MV-4-11 (cell line): ENCODE results near the gene EHD1.

Source experiments
- DNase-seq: peaks from one replicate; lab custom pipeline; 2025; lab: John Stamatoyannopoulos, UW

EHD1 gene

DNA sequence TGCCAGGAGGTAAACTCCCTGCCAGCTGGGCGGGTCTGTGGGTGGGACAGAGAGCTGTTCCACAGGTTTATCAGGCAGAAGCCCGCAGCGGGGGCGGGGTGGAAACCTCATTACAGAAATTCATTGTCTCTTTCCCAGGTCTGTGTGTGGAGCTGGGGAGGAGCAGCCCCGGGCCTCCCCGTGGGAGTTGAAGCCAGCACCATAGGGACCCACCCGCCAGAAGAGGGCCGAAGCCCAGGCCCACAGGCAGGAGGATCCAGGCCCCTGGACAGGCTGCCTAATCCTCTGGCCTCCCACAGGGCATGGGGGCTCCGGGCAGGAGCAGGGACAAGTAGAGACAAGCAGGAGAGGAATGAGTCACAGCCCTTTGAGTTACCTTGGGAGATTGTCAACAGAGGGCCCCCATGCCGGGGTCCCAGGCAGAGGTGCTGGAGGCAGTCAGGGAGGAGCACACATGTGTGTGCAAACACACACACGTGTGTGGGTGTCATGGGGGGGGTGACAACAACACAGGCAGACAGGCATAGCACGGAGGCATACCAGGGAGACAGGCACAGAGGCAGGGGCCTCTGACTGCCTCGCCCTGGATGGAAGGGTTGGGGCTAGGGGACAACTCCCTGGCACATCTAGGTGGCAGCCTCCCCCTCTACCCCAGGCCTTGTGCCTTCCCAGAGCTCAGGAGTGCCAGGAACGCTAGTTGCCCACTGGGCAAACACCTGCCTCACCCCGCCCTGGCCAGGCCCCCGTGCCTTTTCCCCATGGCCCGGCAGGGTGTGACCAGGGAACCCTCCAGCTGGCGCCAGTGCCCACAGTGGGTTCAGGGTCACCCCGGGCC, 35.4 kb downstream of the EHD1 start:
- DNase-seq, result no peak

DNA sequence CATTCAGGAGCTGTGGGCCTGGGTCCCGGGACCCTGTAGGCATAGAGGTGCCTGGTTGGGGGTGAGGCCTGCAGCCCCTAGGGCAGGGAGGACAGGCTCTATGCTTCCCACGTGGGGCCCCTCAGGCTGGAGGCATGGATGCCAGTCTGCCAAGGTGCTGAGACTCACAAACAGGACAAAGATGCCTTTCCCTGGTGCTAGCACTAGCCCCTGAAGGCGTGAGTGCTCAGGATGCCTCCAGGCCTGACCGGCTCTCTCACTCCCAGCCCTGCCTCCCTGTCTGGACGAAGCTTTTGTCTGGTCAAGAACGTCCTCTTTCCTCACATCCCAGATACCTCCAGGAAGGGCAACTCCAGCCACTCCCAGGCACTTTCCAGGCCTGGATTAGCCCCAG, 36.1 kb downstream of the EHD1 start:
- DNase-seq, result no peak

DNA sequence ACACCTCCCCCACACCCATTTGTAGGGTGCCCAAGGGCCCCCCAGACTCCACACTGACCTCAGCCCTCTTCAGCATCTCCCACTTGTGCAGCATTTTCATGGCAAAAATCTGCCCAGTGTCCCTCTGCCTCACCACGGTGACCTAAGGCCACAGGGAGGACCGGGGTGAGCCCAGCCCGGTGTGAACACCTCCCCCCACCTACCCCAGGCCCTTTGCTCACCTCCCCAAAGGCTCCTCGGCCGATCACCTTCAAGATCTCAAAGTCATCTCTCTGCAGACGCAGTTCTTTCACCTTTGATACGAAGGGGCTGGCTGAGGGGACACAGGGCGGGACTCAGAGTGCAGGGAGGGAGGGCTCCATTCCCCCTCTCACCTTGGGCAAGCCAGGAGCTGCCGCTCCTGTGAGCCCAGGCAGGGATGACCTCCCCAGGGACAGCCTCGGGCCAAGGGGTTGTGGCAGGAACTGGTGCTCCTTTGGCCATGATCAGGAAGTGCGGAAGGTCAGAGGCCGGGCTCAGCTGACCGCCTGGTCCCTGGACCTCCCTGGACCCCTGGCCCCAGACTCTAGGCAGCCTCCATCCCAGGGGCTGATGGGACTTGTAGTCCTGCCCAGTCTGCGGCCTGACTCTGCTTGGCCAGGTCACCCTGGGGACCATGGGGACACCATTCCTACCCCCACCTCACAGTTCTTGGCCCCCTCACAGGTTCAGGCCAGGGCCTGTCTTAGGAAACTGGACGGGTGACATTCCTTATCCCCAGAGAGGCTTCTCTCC, 36.6 kb downstream of the EHD1 start:
- DNase-seq, result no peak

GRCh38 chr11:64839887-64840782, 38.3 kb downstream of the EHD1 start:
- no peak for DNase-seq

GRCh38 chr11:64839335-64839734, 39.1 kb downstream of the EHD1 start:
- no peak for DNase-seq

DNA sequence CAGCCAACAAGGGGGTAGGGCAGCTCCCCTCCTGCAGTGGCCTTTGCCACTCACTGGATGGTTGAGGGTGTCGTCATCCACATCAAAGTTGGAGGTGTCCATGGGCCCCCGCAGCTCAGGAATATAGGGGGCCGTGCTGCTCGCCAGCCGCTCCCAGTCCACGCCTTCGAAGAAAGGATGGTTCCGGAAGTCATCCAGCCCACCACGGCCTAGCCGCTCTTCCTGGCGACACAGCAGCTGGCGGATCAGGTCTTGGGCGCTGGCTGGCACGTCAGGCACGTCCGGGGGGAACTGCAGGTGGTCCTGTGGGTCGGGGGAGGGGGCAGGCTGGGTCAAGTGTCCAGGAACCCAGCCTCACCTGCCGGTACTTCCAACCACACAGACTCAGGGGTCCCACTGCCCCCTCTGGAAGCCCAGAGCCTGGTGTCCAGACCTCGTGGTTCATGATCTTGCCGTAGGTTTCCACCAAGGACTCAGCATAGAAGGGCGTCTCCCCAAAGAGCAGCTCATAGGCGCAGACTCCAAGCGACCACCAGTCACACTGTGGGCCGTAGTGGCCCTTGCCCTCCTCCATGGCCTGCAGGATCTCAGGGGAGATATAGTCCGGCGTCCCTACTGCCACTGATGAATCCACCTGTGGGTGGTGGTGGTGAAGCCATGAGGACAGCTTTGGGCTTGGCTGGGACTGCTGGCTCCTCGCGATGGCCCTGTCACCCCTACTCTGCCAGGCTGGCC, 39.7 kb downstream of the EHD1 start:
- no peak for DNase-seq

DNA sequence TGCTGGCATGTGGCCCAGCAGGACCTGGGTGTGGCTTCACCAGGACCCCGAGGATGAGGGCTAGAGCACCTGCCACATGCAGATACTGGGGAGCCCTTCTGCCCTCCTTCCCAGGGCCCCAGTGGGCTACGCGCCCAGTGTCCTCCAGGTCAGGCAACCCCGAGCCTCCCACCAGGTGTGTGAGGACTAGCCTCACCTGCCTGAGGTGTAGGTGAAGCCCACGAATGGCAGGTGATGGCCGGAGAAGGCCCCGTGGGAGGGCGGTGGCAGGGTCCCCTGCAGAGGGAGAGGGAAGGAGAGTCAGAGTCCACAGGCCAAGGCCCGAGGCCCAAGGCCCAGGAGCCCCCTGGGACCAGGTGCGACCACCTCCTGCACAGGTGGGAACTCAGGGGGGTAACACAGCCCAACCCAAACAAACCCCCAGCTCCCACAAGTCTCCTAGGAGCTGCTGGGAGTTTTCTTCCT, 40.5 kb downstream of the EHD1 start:
- DNase-seq, result no peak

GRCh38 chr11:64836448-64837072, 41.9 kb downstream of the EHD1 start:
- no peak for DNase-seq

GRCh38 chr11:64835616-64836447, 42.6 kb downstream of the EHD1 start:
- no peak for DNase-seq

GRCh38 chr11:64834723-64835615, 43.5 kb downstream of the EHD1 start:
- DNase-seq, result no peak

DNA sequence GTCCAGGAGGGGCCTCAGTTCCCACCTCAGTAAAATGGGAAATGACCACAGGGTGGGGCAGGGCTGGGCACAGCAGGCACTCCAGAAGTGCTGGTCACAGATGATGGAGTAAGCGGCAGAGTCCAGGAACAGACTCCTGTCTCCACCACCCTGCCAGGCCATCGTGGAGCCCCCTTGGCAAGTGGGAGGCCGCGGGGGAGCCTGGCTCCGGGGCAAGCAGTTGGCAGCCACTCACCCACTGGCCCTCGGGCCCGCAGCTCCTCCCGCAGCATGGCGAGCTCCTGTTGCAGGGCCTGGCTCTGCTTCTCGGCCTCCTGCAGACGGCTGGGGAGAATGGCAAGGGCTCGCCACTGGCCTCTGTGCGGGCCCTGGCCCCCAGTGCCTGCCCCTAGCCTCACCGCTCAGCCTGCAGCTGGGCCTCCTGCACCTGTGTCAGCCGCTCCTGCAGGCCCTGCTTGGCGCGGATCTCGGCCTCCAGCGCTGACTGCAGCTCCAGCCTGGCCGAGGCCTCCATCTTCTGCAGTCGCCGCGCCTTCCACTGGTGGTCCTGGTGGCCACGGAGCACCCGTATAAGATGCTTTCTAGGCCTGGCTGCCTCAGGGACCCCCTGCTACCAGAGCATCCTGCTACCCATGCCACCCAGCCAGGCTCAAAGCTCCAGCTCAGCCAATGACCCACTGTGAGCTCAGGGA, 44.2 kb downstream of the EHD1 start:
- DNase-seq, result no peak

- no peak for DNase-seq
These were observed 44.9 kb downstream of the EHD1 start for GRCh38 chr11:64833509-64833908.

GRCh38 chr11:64833198-64833502, 45.3 kb downstream of the EHD1 start:
- DNase-seq, result no peak

DNA sequence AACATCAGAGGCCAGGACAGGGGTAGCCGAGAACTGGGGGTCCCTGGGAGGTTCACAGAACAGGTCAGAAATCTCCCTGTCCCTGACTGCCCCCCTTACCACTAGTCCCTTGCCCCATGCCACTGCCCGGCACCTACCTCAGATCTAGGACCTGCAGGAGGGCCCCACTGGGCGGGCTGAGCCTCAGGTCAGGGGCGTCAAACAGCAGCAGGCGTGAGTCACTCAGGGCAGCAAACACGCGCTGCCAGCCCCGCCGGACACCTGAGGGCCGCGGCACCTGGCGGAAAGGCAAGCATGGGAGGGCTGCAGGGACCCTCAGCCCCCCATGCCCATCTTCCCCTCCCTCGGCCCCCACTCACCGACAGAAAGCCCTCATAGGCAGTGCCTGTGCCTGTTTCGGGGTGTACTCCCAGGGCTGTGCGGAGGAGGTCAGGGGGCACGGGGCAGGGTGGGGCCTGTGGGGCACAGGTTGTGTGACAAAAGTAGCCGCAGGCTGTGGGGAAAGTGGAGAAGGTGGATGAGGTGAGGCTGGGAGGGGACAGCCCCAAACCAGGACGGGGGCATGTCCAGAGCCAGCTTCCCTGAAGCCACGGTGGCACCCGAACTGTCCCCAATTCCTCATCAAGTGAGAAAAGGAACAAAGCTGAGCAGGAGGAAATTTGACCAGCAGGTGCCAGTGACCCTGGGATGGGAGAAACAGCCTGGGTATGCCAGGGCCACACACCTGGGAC, 45.8 kb downstream of the EHD1 start:
- no peak for DNase-seq

GRCh38 chr11:64831411-64831891, 47.0 kb downstream of the EHD1 start:
- no peak for DNase-seq

DNA sequence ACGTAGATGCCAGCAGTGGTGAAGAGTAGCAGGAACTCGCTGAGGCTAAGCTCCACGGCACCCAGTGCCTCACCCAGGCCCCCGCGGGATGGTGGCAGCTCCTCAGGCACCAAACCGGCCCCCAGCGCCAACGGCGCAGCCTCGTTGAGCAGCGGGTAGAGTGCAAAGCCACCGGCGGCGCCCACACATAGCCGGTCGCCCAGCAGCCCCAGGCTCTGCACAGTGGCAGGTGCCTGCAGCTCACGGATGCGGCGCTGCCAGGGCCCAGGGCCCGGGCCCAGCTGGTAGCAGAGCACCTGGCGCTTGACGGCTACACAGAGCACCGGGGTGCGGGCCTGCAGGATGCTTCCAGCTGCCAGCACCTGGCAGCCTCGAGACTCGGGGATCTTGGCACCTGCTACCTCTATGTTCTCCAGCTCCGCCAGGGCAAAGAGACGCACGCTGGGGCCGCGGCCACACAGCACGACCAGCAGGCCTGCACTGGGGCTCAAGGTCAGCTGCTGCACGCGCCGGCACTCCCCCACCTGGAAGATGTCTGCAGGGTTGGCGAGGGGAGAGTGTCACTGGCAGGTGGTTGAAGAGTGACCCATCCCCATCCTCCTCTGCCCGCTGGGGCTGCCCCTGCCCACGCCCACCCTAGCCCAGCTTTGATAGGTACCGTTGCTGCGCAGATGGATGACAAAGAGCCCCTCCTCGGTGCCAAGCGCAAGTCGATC, 48.7 kb downstream of the EHD1 start:
- no peak for DNase-seq

GRCh38 chr11:64827451-64827839, 51.0 kb downstream of the EHD1 start:
- no peak for DNase-seq
